ENCODE results near the gene AFG3L2.

The AFG3L2 gene

DNA sequence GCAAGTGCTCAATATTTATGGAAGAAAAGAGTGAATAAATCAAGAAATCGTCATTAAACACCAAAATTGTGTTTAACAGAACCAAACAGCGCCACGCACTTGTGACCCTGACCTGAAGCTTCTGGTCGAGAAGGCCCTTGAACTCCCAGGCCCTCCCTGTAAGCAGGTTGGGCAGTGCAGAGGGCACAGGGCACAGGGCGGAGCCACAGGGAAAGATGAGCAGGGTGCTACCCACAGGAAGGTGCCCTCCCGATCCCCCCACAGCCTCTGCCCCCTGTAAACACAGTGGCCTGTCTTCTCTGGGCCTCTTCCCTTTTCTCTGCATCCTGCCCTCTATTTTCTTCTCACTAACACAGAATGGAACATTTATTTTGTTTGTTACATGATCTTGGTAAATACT lies 85.9 kb downstream of the AFG3L2 start:
- CTCF ChIA-PET, result no interaction called here
- DNase-seq (ENCODE audit: extremely low spot score), result no peak
- POLR2A ChIA-PET, result no interaction called here
- TF ChIP-seq, protein P1, sequence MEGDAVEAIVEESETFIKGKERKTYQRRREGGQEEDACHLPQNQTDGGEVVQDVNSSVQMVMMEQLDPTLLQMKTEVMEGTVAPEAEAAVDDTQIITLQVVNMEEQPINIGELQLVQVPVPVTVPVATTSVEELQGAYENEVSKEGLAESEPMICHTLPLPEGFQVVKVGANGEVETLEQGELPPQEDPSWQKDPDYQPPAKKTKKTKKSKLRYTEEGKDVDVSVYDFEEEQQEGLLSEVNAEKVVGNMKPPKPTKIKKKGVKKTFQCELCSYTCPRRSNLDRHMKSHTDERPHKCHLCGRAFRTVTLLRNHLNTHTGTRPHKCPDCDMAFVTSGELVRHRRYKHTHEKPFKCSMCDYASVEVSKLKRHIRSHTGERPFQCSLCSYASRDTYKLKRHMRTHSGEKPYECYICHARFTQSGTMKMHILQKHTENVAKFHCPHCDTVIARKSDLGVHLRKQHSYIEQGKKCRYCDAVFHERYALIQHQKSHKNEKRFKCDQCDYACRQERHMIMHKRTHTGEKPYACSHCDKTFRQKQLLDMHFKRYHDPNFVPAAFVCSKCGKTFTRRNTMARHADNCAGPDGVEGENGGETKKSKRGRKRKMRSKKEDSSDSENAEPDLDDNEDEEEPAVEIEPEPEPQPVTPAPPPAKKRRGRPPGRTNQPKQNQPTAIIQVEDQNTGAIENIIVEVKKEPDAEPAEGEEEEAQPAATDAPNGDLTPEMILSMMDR (IDR thresholded peaks at IDR 0.05; ENCODE audit: control extremely low read depth, extremely low read depth, low read depth, missing control alignments), result no peak

- POLR2A ChIA-PET, result no interaction called here
- CTCF ChIA-PET, result no interaction called here
- TF ChIP-seq, protein P1 (IDR thresholded peaks at IDR 0.05; ENCODE audit: control extremely low read depth, extremely low read depth, low read depth, missing control alignments), result no peak
- DNase-seq (ENCODE audit: extremely low spot score), result no peak
Measured at GRCh38 chr18:12290086-12290485, 86.9 kb downstream of the AFG3L2 start.

- no peak for DNase-seq (ENCODE audit: extremely low spot score)
- POLR2A ChIA-PET, result no interaction called here
- CTCF ChIA-PET, result no interaction called here
- TF ChIP-seq, protein P1 (IDR thresholded peaks at IDR 0.05; ENCODE audit: control extremely low read depth, extremely low read depth, low read depth, missing control alignments), result no peak
Measured at GRCh38 chr18:12288403-12288755, 88.6 kb downstream of the AFG3L2 start.

DNA sequence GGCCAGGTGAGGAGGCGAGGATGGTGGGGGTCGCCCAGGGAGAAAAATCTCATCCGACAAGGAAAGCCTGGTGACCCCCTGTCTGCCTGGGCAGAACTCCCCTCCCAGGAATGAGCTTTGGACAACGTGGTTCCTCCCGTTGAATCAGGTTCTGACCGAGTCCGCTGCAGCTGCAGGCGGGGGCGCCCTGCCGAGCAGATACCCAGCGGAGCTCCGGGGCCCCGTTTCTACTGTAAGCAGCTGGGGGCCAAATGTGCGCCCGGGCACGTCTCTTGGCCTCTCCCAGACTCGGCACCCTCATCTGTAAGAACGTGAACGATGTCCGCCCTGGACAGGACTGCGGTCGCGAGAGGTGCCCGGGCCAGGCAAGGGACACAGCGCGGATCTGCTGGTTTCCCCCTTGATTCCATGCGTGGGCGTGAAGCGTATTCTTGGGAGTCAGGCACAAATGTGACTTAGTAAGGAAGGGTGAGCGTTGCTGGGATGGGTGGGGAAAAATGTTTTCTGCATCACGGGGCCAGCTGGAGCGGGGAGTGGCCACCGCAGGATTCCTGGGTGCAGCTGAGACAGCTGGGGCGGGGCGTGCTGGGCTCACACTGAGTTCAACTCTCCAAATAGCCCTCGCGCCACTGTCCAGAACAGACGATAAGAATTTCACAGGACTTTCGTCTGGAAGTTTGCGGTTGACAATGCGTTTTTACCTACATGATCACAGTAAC lies 89.2 kb downstream of the AFG3L2 start:
- TF ChIP-seq, protein P1 (IDR thresholded peaks at IDR 0.05; ENCODE audit: control extremely low read depth, extremely low read depth, low read depth, missing control alignments), result no peak
- no peak for DNase-seq (ENCODE audit: extremely low spot score)
- ChIA-PET POLR2A (no interaction called here), CTCF (interaction anchor here (1.2 to 1.7 kb wide), 3 partner anchors 16 to 51 kb away, joined by 3 to 5 read pairs (median 3); no protein-coding TSS in a partner anchor)

DNA sequence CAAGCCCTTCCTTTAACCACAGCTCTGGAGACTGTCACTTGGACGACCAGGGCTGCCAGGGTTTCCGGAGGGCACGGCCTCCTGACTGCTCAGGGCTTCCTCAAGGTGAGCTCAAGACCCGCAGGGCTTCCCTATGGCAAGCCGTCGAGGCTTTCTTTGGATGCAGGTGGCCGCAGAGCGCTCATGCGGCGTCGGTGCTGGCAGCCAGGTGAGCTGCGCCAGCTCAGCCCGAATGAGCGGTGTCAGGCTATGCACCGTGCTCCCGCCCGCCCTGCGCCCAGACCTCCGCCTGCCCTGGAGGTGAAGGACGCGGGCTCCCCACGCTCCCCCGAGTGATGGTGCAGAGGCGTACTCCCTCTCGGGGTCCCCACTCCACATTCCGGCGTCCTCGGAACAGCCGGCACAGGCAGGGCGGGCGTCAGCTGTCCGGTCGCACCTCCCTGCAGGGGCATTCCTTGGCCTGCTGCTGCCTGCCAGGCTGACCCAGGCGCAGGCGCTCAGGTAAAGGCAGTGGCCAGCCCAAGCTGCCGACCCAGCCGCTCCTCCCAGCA lies 89.8 kb downstream of the AFG3L2 start:
- ChIA-PET POLR2A (interaction anchor here (0.5 kb wide), 1 partner anchor 88 kb away, joined by 4 read pairs; no protein-coding TSS in a partner anchor), CTCF (interaction anchor here (1.2 to 1.7 kb wide), 3 partner anchors 15 to 51 kb away, joined by 3 to 5 read pairs (median 3); no protein-coding TSS in a partner anchor)
- no peak for DNase-seq (ENCODE audit: extremely low spot score)
- TF ChIP-seq, protein P1 (IDR thresholded peaks at IDR 0.05; ENCODE audit: control extremely low read depth, extremely low read depth, low read depth, missing control alignments), result no peak

GRCh38 chr18:12283666-12284065 lies 93.4 kb downstream of the AFG3L2 start:
- DNase-seq (ENCODE audit: extremely low spot score), result no peak
- TF ChIP-seq, protein P1 (IDR thresholded peaks at IDR 0.05; ENCODE audit: control extremely low read depth, extremely low read depth, low read depth, missing control alignments), result no peak
- ChIA-PET POLR2A (no interaction called here), CTCF (interaction anchor here (1.0 to 5.4 kb wide), 2 partner anchors 12 to 47 kb away, joined by 3 to 35 read pairs; no protein-coding TSS in a partner anchor)

All from GM10248 (cell line).